ENCODE data around the gene WBP2NL. TPM values are rescaled to one million over a fixed set of nuclear protein-coding genes. Genes with fewer than 3 reads are reported as not detected.

Gene WBP2NL
- total RNA-seq, 2 experiments from 2014 or later = 1.5 to 1.6 TPM

DNA sequence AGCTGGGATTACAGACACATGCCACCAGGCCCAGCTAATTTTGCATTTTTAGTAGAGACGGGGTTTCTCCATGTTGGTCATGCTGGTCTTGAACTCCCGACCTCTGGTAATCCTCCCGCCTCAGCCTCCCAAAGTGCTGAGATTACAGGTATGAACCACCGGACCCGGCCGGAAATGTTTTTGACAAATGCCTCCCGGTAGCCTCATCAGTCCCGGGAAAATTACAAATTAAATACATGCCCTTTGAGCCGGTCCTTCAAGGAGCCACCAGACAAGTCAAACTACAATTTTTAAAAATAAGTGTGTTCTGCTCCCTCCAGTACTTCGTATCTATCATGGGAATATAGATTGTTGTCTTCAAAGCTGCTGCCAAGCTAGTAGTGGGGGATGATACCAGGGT, 17.5 kb downstream of the WBP2NL start:
- H3K4me3 Mint-ChIP-seq = no peak overlapping the region

DNA sequence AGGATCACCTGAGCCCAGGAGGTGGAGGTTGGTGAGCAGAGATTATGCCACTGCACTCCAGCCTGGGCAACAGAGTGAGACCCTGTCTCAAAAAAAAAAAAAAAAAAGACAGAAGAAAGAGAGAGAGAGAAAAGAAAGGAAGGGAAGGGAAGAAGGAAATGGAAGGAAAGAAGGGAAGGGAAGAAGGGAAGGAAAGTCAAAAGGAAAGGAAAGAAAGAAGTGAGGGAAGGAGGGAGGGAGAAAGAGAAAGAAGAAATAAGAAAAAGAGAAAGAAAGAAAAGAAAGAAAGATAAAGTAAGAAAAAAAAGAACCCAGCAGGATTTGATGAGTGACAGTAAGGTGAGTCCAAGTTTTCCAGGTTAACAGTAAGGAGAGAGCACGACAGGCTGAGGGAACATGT, 19.6 kb downstream of the WBP2NL start:
- Mint-ChIP-seq H3K27me3 (peaks cover 16% of the 10 kb centered on the region), H3K9me3 (peaks cover 7% of the 10 kb centered on the region), H3K27ac (no peak overlapping the region), H3K4me1 (peaks cover 14% of the 10 kb centered on the region), H3K36me3 (ENCODE audit: low read depth) (peaks cover 8% of the 10 kb centered on the region), H3K4me3 (no peak overlapping the region)
- no peak for DNase-seq
- POLR2A ChIA-PET = no interaction called here
- CTCF ChIA-PET = no interaction called here

More for the DNA sequence above, 17.5 kb downstream of the WBP2NL start:
- H3K9me3 Mint-ChIP-seq = peaks cover 7% of the 10 kb centered on the region
- CTCF ChIA-PET = interaction anchor here (0.6 to 1.2 kb wide), 3 partner anchors 15 to 158 kb away, joined by 3 read pairs; no protein-coding TSS in a partner anchor
- POLR2A ChIA-PET = no interaction called here
- no peak overlapping the region for H3K27ac Mint-ChIP-seq
- peaks cover 18% of the 10 kb centered on the region for H3K27me3 Mint-ChIP-seq
- H3K36me3 Mint-ChIP-seq (ENCODE audit: low read depth) = no peaks in the 10 kb centered on the region
- DNase-seq = no peak
- H3K4me1 Mint-ChIP-seq = no peaks in the 10 kb centered on the region

DNA sequence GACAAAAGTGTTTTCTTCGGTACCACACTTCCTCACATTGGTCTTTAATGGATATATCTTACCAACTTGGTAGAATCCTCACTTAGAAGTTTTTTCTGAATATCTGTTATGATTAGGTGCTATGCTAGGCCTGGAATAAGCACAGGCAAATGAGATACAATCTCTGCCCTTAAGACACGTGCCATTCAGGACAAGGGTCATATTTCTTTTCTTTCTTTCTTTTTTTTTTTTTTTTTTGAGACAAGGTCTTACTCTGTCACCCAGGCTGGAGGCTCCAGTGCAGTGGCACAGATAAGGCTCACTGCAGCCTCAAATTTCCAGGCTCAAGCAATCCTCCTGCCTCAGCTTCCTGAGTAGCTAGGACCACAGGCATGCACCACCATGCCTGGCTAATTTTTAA, 23.0 kb downstream of the WBP2NL start:
- Mint-ChIP-seq H3K27me3 (peaks cover 9% of the 10 kb centered on the region), H3K4me1 (peaks cover 21% of the 10 kb centered on the region), H3K27ac (peak overlapping the region; percentile 6), H3K9me3 (peaks cover 11% of the 10 kb centered on the region), H3K4me3 (no peak overlapping the region), H3K36me3 (ENCODE audit: low read depth) (peaks cover 14% of the 10 kb centered on the region)
- DNase-seq = no peak
- ChIA-PET CTCF (interaction anchor here (0.9 to 1.4 kb wide), 3 partner anchors 9 to 22 kb away, joined by 3 to 4 read pairs (median 3); no protein-coding TSS in a partner anchor), POLR2A (no interaction called here)

DNA sequence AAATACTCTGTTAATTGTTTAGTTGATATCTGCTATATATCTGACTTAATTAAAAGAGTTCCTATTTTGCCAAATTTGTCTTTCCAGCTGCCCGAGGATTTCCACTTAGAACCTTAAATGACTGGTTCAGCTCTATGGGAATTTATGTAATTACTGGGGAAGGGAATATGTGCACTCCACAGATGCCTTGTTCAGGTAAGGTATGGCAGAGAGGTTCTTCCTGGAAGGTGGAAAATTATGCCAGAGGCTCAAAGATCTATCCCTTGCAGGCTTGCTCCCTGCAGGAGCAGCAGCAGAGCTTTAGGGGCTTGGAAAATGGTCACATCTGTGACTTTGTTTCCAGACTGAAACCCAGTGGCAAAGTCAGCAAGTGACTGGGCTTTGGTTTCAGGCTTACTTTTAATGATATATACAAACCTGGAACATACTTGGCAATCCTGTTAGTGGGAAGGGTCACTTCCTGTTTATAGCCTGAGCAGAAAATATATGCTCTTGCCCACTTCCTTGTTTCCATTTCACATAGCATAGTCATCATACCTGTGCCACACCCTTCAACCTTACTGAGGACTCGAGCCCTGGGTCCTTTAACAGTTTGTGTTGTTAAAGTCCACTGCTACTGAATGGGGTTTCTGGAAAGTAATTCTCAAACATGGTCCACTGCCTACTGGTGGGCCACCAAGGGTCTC, 23.7 kb downstream of the WBP2NL start:
- H3K9me3 Mint-ChIP-seq = peaks cover 11% of the 10 kb centered on the region
- peak; percentile 18 for DNase-seq
- peaks cover 4% of the 10 kb centered on the region for H3K27me3 Mint-ChIP-seq
- peaks cover 14% of the 10 kb centered on the region for H3K36me3 Mint-ChIP-seq (ENCODE audit: low read depth)
- H3K4me1 Mint-ChIP-seq = peaks cover 21% of the 10 kb centered on the region
- H3K4me3 Mint-ChIP-seq = peak overlapping the region; percentile 20
- peak overlapping the region; percentile 89 for H3K27ac Mint-ChIP-seq
- ChIA-PET CTCF (interaction anchor here (0.7 to 1.4 kb wide), 4 partner anchors 8 to 260 kb away, joined by 3 to 4 read pairs (median 3); no protein-coding TSS in a partner anchor), POLR2A (no interaction called here)

DNA sequence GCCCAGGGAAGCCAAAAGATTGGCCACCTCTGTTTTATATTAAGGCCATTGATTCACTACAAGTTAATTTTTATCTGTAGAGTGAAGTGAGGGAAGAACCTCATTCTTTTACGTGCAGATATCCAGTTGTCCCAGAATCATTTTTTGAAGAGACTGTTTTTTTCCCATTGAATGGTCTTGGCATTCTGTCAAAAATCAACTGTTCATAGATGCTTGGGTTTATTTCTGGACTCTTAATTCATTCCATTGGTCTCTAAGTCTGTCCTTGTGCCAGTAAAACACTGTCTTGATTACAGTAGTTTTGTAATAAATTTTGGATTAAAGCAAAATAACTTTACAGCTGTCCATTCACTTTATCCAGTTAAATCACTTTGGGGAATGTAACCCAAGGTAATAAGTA, 26.8 kb downstream of the WBP2NL start:
- Mint-ChIP-seq H3K36me3 (ENCODE audit: low read depth) (peaks cover 14% of the 10 kb centered on the region), H3K9me3 (peaks cover 11% of the 10 kb centered on the region), H3K27me3 (peaks cover 2% of the 10 kb centered on the region), H3K27ac (no peak overlapping the region), H3K4me3 (no peak overlapping the region), H3K4me1 (peaks cover 26% of the 10 kb centered on the region)
- ChIA-PET POLR2A (no interaction called here), CTCF (interaction anchor here (0.6 to 1.9 kb wide), 5 partner anchors 12 to 1091 kb away, joined by 3 to 6 read pairs (median 3); no protein-coding TSS in a partner anchor)
- DNase-seq = no peak

DNA sequence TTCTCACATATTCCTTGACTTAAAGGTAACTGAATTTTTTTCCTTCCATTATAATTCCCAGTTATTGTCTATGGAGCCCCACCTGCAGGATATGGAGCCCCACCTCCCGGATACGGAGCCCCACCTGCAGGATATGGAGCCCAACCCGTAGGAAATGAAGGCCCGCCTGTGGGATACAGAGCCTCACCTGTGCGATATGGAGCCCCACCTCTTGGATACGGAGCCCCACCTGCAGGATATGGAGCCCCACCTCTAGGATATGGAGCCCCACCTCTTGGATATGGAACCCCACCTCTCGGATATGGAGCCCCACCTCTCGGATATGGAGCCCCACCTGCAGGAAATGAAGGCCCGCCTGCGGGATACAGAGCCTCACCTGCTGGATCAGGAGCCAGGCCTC, 28.1 kb downstream of the WBP2NL start:
- ChIA-PET POLR2A (no interaction called here), CTCF (interaction anchor here (0.5 kb wide), 1 partner anchor 335 kb away, joined by 3 read pairs; no protein-coding TSS in a partner anchor)
- Mint-ChIP-seq H3K9me3 (peaks cover 11% of the 10 kb centered on the region), H3K36me3 (ENCODE audit: low read depth) (peaks cover 14% of the 10 kb centered on the region), H3K4me3 (no peak overlapping the region), H3K27ac (no peak overlapping the region), H3K4me1 (peaks cover 37% of the 10 kb centered on the region), H3K27me3 (peaks cover 2% of the 10 kb centered on the region)
- no peak for DNase-seq

DNA sequence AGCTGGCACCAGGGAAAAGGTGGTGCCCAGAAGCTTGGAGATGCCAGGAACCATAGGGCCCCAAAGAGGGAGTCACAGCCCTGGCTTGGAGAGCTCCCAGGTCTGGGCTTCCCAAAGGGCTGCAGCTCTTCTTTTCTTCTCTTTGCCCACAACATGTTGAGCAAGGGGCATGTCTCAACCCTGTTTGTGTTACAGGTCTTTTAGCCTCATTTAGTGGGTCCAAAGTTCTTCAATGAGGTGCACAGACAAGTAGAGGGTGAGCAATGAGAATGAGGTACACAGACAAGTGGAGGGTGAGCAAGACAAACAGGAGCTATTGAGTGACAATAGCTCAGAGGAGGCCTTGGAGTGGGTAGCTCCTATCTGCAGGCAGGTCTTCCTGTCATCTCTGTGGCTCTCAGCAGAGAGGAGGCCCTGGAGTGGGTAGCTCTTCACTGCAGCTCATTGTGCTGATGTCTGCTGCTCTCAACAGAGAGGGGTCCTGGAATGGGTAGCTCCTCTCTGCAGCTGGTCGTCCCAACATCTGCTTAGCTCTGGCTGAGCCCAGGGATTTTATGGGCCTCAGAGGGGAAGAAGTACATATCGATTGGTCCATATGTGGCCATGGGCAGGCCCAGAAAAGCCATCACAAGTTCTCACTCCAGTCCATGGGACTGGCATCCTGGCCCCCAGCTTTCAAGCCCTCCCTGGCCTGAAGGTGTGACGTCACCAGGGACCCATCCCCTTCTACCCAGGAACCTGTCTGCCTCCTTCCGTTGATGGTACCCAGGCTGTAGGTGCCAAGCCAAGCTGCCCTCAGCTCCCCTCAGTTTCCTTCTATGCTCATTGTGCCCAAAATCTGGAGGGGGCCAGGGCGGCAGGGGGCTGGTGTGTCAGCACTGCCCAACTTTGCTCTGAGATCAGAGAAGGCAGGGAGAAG, 34.9 kb downstream of the WBP2NL start:
- H3K9me3 Mint-ChIP-seq = peaks cover 19% of the 10 kb centered on the region
- DNase-seq = no peak
- H3K27me3 Mint-ChIP-seq = peaks cover 7% of the 10 kb centered on the region
- no peak overlapping the region for H3K4me3 Mint-ChIP-seq
- no peak overlapping the region for H3K27ac Mint-ChIP-seq
- POLR2A ChIA-PET = interaction anchor here (0.5 kb wide), 1 partner anchor 102 kb away, joined by 3 read pairs; no protein-coding TSS in a partner anchor
- CTCF ChIA-PET = interaction anchor here (0.8 to 2.0 kb wide), 9 partner anchors 11 to 46 kb away, joined by 3 to 8 read pairs (median 4); partner anchors contain the start of genes SMDT1 and WBP2NL
- H3K36me3 Mint-ChIP-seq (ENCODE audit: low read depth) = peaks cover 10% of the 10 kb centered on the region
- peaks cover 23% of the 10 kb centered on the region for H3K4me1 Mint-ChIP-seq

DNA sequence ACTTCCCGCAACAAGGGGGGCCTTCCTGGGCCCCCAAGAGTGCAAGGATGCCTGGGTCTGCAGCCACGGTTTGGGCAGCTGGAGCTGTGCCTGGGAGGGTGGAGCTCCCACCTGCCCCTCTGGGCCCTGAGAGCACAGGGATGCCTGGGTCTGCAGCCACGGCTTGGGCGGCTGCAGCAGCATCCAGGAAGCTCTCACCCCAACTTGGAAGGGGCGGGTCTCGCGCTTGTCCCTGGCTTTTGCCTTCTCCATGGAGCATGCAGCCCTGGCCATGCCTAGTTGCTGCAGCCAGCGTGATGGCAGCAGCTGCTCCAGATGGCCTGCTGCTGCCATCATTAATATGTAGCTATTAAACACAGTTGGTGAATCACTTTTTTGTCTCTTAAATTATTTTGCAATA, 36.7 kb downstream of the WBP2NL start:
- Mint-ChIP-seq H3K27ac (no peak overlapping the region), H3K27me3 (peaks cover 7% of the 10 kb centered on the region), H3K4me3 (no peak overlapping the region), H3K9me3 (peaks cover 21% of the 10 kb centered on the region), H3K36me3 (ENCODE audit: low read depth) (peaks cover 11% of the 10 kb centered on the region), H3K4me1 (peaks cover 20% of the 10 kb centered on the region)
- DNase-seq = no peak
- ChIA-PET POLR2A (no interaction called here), CTCF (no interaction called here)

DNA sequence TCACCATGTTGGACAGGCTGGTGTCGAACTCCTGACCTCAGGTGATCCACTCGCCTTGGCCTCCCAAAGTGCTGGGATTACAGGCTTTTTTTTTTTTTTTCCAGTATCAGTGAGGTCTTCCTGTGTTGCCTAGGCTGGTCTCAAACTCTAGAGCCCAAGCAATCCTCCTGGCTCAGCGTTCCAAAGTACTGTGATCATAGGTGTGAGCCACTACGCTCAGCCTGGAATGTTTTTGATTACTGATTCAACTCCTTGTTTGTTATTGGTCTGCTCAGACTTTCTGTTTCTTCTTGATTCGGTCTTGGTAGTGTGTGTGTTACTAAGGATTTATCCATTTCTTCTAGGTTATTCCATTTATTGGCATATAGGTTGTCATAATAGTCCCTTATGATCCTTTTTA, 40.7 kb downstream of the WBP2NL start:
- H3K9me3 Mint-ChIP-seq = peaks cover 36% of the 10 kb centered on the region
- peaks cover 9% of the 10 kb centered on the region for H3K36me3 Mint-ChIP-seq (ENCODE audit: low read depth)
- H3K4me1 Mint-ChIP-seq = peaks cover 3% of the 10 kb centered on the region
- ChIA-PET CTCF (interaction anchor here (0.6 to 0.7 kb wide), 5 partner anchors 24 to 436 kb away, joined by 3 to 5 read pairs (median 4); no protein-coding TSS in a partner anchor), POLR2A (no interaction called here)
- H3K27me3 Mint-ChIP-seq = peaks cover 12% of the 10 kb centered on the region
- no peak for DNase-seq
- H3K27ac Mint-ChIP-seq = no peak overlapping the region
- no peak overlapping the region for H3K4me3 Mint-ChIP-seq

DNA sequence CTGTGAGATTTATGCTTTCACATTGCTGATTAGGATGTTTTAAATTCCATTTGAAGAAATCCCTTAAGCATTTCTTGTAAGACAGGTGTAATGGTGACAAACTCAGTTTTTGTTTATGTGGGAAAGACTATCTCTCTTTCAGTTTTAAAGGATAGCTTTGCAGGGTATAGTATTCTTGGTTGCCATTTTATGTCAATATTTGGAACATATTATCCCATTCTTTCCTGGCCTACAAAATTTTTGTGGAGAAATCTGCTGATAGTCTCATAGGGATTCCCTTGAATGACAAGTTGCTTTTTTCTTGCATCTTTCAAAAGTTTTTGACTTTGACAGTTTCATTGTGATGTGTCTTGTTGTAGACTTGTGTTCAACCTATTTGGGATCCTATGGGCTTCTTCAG, 43.2 kb downstream of the WBP2NL start:
- CTCF ChIA-PET = interaction anchor here (0.6 to 2.2 kb wide), 4 partner anchors 10 to 60 kb away, joined by 3 to 9 read pairs (median 6); no protein-coding TSS in a partner anchor
- POLR2A ChIA-PET = no interaction called here
- no peaks in the 10 kb centered on the region for H3K4me1 Mint-ChIP-seq
- peaks cover 29% of the 10 kb centered on the region for H3K9me3 Mint-ChIP-seq
- H3K4me3 Mint-ChIP-seq = no peak overlapping the region
- peaks cover 8% of the 10 kb centered on the region for H3K36me3 Mint-ChIP-seq (ENCODE audit: low read depth)
- peaks cover 12% of the 10 kb centered on the region for H3K27me3 Mint-ChIP-seq
- no peak for DNase-seq
- H3K27ac Mint-ChIP-seq = no peak overlapping the region

DNA sequence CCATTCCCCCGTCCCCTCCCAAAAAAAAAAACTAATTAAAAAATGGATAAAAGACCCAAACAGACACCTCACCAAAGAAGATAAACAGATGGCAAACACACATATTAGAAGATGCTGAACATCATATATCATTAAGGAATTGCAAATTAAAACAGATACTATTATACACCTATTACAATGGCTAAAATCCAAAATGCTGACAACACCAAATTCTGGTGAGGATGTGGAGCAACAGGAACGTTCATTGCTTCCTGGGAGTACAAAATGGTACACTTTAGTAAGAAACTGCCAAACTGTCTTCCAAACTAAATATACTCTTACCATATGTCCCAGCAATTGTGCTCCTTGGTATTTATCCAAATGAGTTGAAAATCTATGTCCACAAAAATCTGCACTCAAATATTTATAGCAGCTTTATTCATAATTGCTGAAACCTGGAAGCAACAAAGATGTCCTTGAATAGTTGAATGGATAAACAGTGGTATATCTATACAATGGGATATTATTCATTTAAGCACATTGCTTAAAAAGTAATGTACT, 52.1 kb downstream of the WBP2NL start:
- Mint-ChIP-seq H3K9me3 (no peaks in the 10 kb centered on the region), H3K27ac (no peak overlapping the region), H3K4me1 (no peaks in the 10 kb centered on the region), H3K36me3 (ENCODE audit: low read depth) (no peaks in the 10 kb centered on the region), H3K4me3 (no peak overlapping the region), H3K27me3 (no peaks in the 10 kb centered on the region)
- POLR2A ChIA-PET = no interaction called here
- CTCF ChIA-PET = no interaction called here
- DNase-seq = no peak

DNA sequence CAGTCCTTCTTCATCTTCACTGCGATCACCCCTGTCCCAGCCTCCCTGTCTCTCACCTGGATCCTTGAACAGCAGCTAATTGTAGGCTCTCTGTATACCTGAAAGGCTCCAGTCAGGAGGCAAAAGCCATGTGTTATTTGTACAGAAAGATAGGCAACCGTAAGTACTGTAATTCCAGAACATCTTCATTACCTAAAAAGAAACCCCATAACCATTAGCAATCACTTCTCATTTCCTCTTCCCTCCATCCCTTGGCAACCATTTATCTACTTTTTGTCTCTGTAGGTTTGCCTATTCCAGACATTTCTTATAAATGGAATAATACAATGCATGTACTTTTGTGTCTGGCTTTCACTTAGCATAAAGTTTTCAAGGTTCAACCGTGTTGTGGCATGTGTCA, 54.2 kb downstream of the WBP2NL start:
- no peaks in the 10 kb centered on the region for H3K4me1 Mint-ChIP-seq
- H3K9me3 Mint-ChIP-seq = peaks cover 13% of the 10 kb centered on the region
- no peak overlapping the region for H3K4me3 Mint-ChIP-seq
- peaks cover 10% of the 10 kb centered on the region for H3K36me3 Mint-ChIP-seq (ENCODE audit: low read depth)
- POLR2A ChIA-PET = no interaction called here
- no peak for DNase-seq
- CTCF ChIA-PET = no interaction called here
- no peak overlapping the region for H3K27ac Mint-ChIP-seq
- no peaks in the 10 kb centered on the region for H3K27me3 Mint-ChIP-seq
